Activated naive CD4-positive, alpha-beta T cell (primary cell): ENCODE measurements around the gene TAS1R1.
"Not testable (repeated sequence)": the region's sequence is repeated elsewhere in the genome, so short reads cannot be mapped to it uniquely, and the experiment has no call there.

ENCODE experiments used
- DNase-seq, 4 experiments: peaks; one replicate each; lab custom pipeline; 2025; lab: John Stamatoyannopoulos, UW

The TAS1R1 gene

DNA sequence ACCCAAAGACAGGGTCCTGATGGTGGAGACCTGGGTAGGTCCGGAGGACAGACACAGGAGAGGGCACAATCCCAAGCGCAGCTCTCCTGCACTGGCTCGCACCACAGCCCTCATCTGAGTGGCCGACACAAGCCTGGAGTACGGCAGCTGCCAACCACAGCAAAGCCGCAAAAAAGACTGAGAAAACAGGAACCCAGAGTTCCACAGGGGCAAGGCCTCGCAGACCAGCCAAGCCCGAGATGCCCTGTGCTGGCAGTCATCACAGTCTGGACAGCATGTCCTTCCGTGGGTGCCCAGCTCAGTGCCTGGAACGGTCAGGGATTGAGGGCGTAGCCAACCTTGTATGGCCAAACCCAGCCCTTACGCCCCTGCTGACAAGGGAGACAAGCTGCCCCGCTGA, 36.1 kb downstream of the TAS1R1 start:
- no peak for DNase-seq

- DNase-seq = no peak
Measured at GRCh38 chr1:6591644-6592043, 36.5 kb downstream of the TAS1R1 start.

GRCh38 chr1:6592441-6592840, 37.3 kb downstream of the TAS1R1 start:
- DNase-seq = no peak

DNA sequence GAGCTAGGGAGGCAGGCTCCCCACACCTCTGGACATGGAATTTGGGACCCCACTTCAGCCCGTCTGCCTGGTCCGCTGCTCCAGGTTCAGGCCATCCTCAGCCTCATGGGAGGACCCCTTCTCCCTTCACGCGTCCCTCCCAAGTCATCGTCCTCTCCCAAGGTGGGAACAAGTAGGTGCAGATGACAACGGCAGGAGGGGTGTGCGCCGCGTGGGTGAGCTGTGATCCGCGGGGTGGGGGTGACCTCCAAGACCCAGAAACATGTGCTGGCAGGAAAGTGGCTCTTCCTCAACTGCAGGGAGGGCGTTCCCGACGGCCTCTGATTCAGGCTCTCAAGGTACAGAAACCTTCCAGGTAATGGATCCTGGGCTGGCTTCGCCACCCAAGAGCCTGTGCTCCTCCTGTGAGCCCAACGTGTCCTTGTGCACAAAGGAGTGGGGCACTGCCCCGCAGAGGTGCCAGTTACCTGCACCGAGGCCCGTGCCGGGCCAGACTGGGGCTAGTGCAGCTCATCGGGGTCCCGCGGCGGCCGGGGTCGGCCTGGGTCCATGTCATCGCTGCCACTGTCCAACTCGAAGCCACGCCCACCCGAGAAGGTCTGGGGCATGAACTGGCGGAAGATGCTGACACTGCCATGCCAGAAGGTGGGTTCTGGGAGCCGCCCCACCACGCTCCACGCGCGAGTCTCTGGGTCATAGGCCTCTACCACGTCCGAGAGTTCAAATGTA, 37.9 kb downstream of the TAS1R1 start:
- DNase-seq = no peak

GRCh38 chr1:6593810-6594209, 38.7 kb downstream of the TAS1R1 start:
- DNase-seq = no peak

DNA sequence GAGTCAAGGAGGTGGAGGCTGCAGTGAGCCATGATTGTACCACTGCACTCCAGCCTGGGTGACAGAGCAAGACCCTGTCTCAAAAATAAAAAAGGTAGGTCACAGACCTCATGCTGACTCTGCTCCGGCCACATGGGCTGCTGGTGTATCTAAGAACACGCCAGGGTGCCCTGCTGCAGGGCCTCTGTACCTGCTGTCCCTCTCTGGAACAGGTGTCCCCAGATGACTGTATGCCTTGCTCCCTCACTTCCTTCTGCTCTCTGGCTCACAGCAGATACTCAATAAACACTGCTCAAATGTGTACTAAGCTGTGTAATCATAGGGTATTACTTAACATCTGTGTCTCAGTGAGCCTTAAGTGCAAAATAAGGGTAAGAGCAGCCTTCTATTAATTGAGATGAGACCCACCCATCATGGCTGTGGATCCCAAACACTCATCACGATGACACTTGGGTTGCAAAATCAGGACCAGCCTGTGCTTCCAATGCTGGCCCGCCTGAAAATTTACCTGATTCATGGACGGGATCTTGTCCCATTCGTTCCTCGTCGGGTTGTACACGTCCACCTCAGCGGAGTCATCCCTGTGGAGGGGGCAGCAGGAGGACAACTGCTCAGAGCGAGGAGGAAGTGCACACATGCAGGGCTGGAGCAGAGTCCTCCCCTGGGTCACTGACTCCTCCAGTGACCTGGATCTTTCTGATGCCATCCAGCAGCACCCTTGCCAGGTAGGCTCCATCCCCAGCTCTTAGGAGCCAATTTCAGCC, 40.1 kb downstream of the TAS1R1 start:
- DNase-seq = no peak

GRCh38 chr1:6596351-6596750, 41.2 kb downstream of the TAS1R1 start:
- no peak for DNase-seq

DNA sequence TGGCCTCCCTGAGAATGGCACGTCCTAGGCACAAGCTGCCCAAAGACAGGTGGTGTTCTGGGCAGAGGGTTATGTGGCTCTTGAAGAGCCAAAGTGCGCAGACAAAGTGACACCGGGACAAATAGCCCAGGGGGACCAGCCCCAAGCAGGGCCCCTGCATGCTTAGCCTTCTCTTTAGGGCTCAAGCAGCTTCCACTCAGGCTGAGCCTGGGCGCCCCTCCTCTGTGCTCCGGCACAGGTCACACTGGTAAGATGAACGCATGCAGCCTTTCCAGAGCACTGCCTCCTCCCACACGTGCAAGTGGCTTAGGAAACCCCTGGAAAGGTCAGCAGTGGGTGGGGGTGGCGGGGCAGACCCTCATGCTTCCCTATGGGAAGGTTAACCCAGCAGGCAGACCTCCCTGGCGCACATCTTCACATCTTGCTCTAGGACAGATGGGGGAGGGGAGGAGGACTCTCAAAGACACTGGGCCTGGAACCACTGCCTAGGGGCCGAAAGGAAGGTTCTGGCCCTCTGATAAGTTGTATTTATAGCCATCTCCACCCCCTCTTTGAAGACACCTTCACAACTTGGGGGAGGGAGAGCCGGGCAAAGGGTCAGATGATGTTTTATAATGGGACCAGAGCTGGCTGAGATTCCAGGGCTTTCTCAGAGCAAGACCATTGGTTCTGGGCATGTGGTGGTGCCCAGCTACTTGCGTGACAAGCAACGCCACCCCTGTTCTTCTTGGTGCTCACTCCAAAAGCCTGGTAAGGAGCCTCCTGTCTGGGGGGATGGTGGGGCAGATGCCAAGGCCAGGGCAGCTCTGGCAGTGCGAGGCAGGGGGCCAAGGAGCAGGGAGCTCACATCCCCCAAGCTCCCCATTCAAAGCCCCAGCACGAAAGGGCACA, 42.0 kb downstream of the TAS1R1 start:
- no peak for DNase-seq

DNA sequence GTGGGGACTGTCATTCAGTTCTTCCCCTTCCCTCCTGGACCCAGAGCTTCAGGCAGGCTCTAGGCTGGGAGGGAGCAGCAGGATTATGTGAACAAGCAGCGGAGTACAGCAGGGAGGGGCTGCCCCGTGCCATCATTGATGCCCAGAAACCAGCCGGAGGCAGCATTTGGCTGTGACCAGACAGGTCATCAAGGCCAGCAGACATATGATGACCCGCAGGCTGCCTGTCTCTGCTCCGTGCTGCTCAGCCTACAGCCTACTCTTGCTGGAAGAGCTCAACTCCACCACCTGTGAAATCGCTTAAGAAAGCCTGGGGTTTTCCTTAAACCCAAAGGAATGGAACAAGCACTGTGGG, 42.6 kb downstream of the TAS1R1 start:
- DNase-seq = no peak

DNA sequence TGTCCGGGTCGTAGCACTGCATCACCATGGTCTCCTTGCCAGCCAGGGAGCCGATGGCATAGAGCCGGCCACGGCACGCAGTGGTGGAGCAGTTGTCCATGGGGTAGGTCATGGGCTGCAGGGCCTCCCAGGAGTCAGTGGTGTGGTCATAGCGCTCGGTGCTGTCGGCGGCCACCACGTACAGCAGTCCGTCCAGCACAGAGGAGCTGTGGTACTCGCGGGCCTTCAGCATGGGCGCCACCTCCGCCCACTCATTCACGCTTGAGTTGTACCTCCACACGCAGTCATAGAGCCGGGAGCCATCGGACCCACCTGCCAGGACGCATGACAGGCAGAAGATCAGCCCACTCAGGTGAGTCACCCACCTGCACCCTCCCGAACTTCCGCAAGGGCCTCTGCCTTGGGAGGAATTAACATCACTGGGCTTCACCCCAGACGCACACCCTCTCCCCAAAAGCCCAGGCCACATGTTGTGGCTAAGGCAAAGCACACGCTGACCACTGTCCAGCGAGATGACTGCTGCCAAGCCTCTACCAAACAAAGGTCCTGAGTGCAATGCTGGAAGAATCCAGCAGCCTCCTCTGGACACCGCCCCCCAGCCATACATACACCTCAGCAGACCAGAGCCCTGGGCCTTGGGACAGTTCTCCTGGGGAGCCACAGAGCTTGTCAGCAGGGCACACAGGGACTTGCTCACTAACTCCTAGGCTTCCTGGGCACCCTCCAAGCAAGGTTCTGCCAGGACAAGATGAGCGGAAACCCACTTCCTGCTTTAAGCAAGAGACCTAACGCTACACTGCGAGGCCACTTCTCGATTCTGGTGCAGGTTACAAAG, 44.3 kb downstream of the TAS1R1 start:
- DNase-seq = peak in 2 of 4 experiments; percentile 25 to 32

DNA sequence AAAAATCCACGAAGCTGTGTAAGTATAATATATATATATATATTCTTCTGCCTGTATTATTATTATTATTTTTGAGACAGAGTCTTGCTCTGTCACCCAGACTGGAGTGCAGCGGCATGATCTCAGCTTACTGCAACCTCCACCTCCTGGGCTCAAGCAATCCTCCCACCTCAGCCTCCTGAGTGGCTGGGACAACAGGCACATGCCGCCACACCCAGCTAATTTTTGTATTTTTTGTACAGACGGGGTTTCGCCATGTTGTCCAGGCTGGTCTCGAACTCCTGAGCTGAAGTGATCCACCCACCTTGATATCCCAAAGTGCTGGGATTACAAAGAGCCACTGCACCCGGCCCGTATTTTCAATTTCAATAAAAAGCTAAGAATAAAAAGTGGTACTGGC, 44.9 kb downstream of the TAS1R1 start:
- DNase-seq = not testable (repeated sequence)

DNA sequence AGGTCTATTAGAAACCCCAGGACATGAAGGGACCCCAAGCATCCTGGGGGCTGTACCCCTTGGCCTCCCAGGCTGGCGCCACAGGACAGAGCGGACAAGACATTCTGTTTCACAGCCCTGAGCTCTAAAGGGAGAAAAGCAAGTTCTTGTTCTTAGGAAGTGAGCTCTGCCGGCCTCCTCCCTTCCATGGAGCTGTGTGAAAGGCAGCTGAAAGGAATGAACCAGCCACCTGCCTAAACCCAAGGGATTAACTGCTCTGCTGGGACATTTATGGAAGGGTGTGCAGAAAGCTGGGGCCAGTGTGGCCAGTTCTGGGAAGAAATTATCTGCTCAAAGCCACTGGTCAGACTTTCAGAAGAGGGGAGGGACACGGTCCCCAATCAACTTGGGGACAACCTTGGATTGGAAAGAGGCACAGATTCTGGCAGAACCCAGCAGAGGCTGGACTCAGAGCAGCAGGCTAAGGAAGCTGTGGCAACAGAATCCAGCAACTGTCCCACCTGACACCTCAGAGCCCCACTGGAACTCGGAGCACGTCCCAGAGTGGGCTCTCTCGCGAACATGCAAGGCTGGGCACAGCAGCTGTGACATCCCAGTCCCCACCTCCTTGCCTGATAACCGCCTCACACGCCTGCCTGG, 45.4 kb downstream of the TAS1R1 start:
- DNase-seq = no peak

GRCh38 chr1:6601049-6601922, 46.2 kb downstream of the TAS1R1 start:
- DNase-seq = peak; percentile 33 to 56 (median 44)

DNA sequence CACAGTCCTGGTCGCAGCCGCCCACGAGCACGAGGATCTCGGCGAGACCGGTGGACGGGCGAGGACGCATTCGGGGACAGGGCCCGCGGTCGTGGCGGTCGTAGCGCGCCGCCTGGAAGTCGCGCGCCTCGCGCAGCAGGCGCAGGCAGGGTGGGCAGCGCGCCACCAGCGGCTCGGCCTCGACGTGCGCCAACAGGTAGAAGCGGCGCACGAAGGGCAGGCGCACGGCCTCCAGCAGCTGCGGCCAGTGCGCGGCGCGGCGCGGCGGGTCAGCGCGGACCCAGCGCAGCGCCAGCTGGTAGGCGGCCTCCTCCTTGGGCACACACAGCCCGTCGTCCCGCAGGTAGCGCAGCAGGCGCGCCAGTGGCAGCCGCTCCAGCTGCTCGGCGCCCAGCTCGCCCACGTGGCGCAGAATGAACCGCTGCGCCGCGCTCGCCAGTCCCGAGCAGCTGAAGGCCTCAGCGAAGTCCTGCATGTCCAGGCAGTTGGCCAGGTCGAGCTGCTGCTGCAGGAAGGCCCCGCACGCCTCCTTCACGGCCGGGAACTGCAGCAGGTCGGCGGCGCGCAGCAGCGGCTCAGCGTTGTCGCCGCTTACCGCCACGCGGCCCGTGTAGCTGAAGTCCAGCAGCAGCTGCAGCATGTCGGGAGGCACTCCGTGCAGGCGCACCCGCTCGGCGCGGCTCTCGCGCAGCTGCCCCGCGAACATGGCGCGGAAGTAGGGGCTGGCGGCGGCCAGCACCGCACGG, 47.0 kb downstream of the TAS1R1 start:
- no peak for DNase-seq

- DNase-seq = peak; percentile 54 to 88 (median 69)
Measured at GRCh38 chr1:6602669-6603237, 47.6 kb downstream of the TAS1R1 start, which contains the start of gene KLHL21. TSS of gene KLHL21 (minus strand) at chr1:6602869. CDS start at chr1:6602817, 52 bp downstream.

GRCh38 chr1:6603238-6603914, 48.3 kb downstream of the TAS1R1 start:
- DNase-seq = peak in 2 of 4 experiments; percentile 27 to 55

DNA sequence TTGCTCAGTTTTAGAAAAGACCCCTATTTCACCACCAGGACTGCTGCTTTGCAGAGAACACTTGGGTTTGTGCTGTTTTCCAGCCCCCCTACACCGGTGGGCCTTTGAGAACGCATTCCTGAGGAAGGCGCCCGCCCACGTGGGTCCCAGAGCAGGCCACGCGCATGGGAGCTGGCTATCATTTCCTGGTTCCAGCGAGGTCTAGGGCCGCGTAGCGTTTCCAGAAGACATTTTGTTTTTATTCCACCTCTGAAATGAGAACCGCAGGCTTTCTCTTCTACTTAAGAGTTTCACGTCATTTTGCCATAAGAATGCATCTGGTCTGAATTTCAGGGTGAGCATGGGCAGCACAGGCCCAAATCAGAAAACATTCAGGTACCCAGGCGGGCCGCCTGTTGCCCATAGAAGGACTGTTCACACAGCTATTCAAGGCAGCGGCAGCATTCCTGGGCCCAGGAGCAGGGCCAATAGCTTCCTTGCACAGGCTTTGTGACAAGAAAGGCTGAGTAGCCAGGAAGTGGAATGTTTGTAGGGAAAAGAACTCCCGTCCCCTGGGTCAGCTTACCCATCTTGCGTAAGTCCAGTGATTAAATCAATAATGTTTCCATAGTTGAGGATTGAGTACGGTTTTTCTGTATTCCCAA, 48.9 kb downstream of the TAS1R1 start:
- peak in 2 of 4 experiments; percentile 15 to 30 for DNase-seq
